Gastroesophageal sphincter (tissue), 4 donors: ENCODE data around the gene PPP3R2. TPM values are rescaled to one million over a fixed set of nuclear protein-coding genes. Genes with fewer than 3 reads are reported as not detected.

ENCODE experiments used
- ATAC-seq: fragments of 150-250 bp; one replicate; pipeline ENCODE4 v1.9.1; 2016; ENCODE audit warnings: mild to moderate bottlenecking, moderate library complexity
- H3K27ac ChIP-seq, 4 donors: fragments of 200-600 bp; sonication (generic) in 3 of 4; 1 replicate in 3 of 4; 2 replicates in 1 of 4; pipeline ENCODE4 v1.5.1; 2016 to 2019
- H3K27me3 ChIP-seq: fragments of 200-600 bp; sonication (generic); one replicate; pipeline ENCODE4 v1.5.1; 2019
- H3K36me3 ChIP-seq, 2 donors: fragments of 200-600 bp; sonication (generic); one replicate each; pipeline ENCODE4 v1.5.1; 2019; ENCODE audit warnings: control low read depth in 1 of 2
- H3K4me1 ChIP-seq, 3 donors: fragments of 200-600 bp; sonication (generic); 1 replicate in 2 of 3; 2 replicates in 1 of 3; pipeline ENCODE4 v1.5.1; 2016 to 2019; ENCODE audit warnings: control low read depth in 2 of 3
- H3K4me3 ChIP-seq, 2 donors: fragments of 200-600 bp; sonication (generic); one replicate each; pipeline ENCODE4 v1.5.1; 2019; ENCODE audit warnings: mild to moderate bottlenecking in 1 of 2, moderate library complexity in 1 of 2
- H3K9me3 ChIP-seq, 3 donors: fragments of 200-600 bp; sonication (generic); one replicate each; pipeline ENCODE4 v1.5.1; 2017 to 2019; ENCODE audit warnings: control low read depth in 2 of 3
- CTCF ChIP-seq, 4 experiments: fragments of 200-600 bp in 2 of 4; fragments of 450-650 bp in 2 of 4; sonication (generic) in 1 of 4; IDR thresholded peaks; one replicate each; pipeline ENCODE4 v1.5.1; 2017 to 2019; ENCODE audit warnings: antibody characterized with exemption in 4 of 4, mild to moderate bottlenecking in 2 of 4, moderate library complexity in 2 of 4
- EP300 ChIP-seq: sonication (generic); formaldehyde crosslinking; IDR thresholded peaks from one replicate; pipeline ENCODE4 v1.6.1; 2017; ENCODE audit warnings: antibody characterized with exemption, mild to moderate bottlenecking
- POLR2A ChIP-seq, 2 donors: fragments of 450-650 bp; IDR thresholded peaks; one replicate each; pipeline ENCODE4 v1.6.1; 2017; ENCODE audit warnings: antibody characterized with exemption in 2 of 2, mild to moderate bottlenecking in 2 of 2, moderate library complexity in 1 of 2
- POLR2AphosphoS5 ChIP-seq: sonication (generic); formaldehyde crosslinking; IDR thresholded peaks from one replicate; pipeline ENCODE4 v1.6.1; 2017; ENCODE audit warnings: antibody characterized with exemption
- WGBS, 2 donors: methylation state at CpG; one replicate each; pipeline ENCODE4 v1.1.5; 2018; ENCODE audit warnings: low coverage in 1 of 2; 5-methylcytosine and 5-hydroxymethylcytosine counted together
- total RNA-seq, 4 donors: library from RNA; depleted of rRNA; stranded (reverse); fragments of >200 nt; gene quantifications; one replicate each; pipeline ENCODE4 v1.1.0, GENCODE V29; 2016

PPP3R2 gene
- total RNA-seq, 4 donors from 2014 or later, result not detected

GRCh38 chr9:101578378-101578777 lies 16.4 kb downstream of the PPP3R2 start:
- H3K27me3 ChIP-seq, result no peaks in the 10 kb centered on the region
- ATAC-seq, result no peak
- H3K4me1 ChIP-seq, result no peaks in the 10 kb centered on the region
- no peaks in the 10 kb centered on the region for H3K9me3 ChIP-seq
- WGBS, 2 donors, result 82 to 100% methylated on average over 2 to 3 of the region's 3 CpGs
- H3K36me3 ChIP-seq, result no peaks in the 10 kb centered on the region
- no peak for TF ChIP-seq CTCF (IDR thresholded peaks at IDR 0.05)
- TF ChIP-seq POLR2A (IDR thresholded peaks at IDR 0.05), result no peak
- no peak for TF ChIP-seq EP300
- H3K4me3 ChIP-seq, result no peak overlapping the region
- H3K27ac ChIP-seq, result no peak overlapping the region

- no peak for ATAC-seq
- Histone ChIP-seq H3K27ac (no peak overlapping the region), H3K27me3 (no peaks in the 10 kb centered on the region), H3K36me3 (peaks cover 0 to 12% of the 10 kb centered on the region in 2 donors), H3K4me1 (no peaks in the 10 kb centered on the region), H3K9me3 (no peaks in the 10 kb centered on the region), H3K4me3 (no peak overlapping the region)
- TF ChIP-seq POLR2AphosphoS5 (no peak), POLR2A (IDR thresholded peaks at IDR 0.05) (no peak), CTCF (IDR thresholded peaks at IDR 0.05) (no peak), EP300 (no peak)
Observed at GRCh38 chr9:101574731-101575333, 19.9 kb downstream of the PPP3R2 start.

- ATAC-seq, result no peak
- Histone ChIP-seq H3K27ac (no peak overlapping the region), H3K4me1 (no peaks in the 10 kb centered on the region), H3K36me3 (peaks cover 0 to 37% of the 10 kb centered on the region in 2 donors), H3K9me3 (no peaks in the 10 kb centered on the region), H3K27me3 (no peaks in the 10 kb centered on the region), H3K4me3 (no peak overlapping the region)
- WGBS, 2 donors, result 43 to 100% methylated on average over 1 to 2 of the region's 2 CpGs
- TF ChIP-seq POLR2A (IDR thresholded peaks at IDR 0.05) (no peak), POLR2AphosphoS5 (no peak), EP300 (no peak), CTCF (IDR thresholded peaks at IDR 0.05) (no peak)
Observed at GRCh38 chr9:101572316-101572715, 22.5 kb downstream of the PPP3R2 start.

DNA sequence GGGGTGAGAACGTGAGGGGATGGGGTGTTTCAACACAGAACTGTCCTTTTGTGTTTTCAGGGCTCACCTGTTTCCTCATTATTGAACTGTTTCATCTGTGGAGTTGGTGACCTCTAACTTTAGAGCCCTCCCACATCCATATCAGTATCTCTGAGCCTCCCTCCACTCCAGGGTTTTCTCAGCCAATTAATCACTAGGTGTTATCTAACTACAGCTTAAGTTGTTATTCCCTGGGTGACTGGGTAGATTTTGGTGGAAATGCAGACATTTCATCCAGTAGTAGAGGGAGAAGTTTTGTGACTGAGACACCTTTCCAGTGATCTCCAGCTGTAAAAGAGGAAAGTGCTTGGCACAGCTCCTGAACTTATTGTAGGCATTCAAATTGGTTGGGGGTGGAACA lies 23.7 kb downstream of the PPP3R2 start:
- no peaks in the 10 kb centered on the region for H3K9me3 ChIP-seq
- WGBS, 2 donors, result 62% methylated on average over 1 of the region's 1 CpG; no CpG with 5 or more reads in 1 of the 2 donors
- no peak overlapping the region for H3K4me3 ChIP-seq
- TF ChIP-seq EP300, result no peak
- TF ChIP-seq POLR2AphosphoS5, result no peak
- TF ChIP-seq CTCF (IDR thresholded peaks at IDR 0.05), result no peak
- no peak for TF ChIP-seq POLR2A (IDR thresholded peaks at IDR 0.05)
- no peaks in the 10 kb centered on the region for H3K4me1 ChIP-seq
- H3K36me3 ChIP-seq, result peaks cover 0 to 50% of the 10 kb centered on the region in 2 donors
- ATAC-seq, result no peak
- no peak overlapping the region for H3K27ac ChIP-seq
- H3K27me3 ChIP-seq, result no peaks in the 10 kb centered on the region

GRCh38 chr9:101569741-101570501 lies 24.8 kb downstream of the PPP3R2 start:
- ATAC-seq, result no peak
- Histone ChIP-seq H3K36me3 (peaks cover 0 to 61% of the 10 kb centered on the region in 2 donors), H3K9me3 (no peaks in the 10 kb centered on the region), H3K4me1 (no peaks in the 10 kb centered on the region), H3K4me3 (no peak overlapping the region), H3K27me3 (no peaks in the 10 kb centered on the region), H3K27ac (no peak overlapping the region)
- WGBS, 2 donors, result 75 to 85% methylated on average over 4 to 5 of the region's 5 CpGs
- TF ChIP-seq POLR2AphosphoS5, result no peak
- TF ChIP-seq POLR2A (IDR thresholded peaks at IDR 0.05), result no peak
